ENCODE measurements around the gene KCTD2. TPM values are rescaled to one million over a fixed set of nuclear protein-coding genes. Genes with fewer than 3 reads are reported as not detected.

KCTD2 gene
- polyA plus RNA-seq, 2 of the 4 experiments (the other 2 are of a cell fraction): 18.8 to 31.3 TPM

GRCh38 chr17:75077072-75077495, 30.1 kb downstream of the KCTD2 start:
- Histone ChIP-seq H3K4me1 (peaks cover 37% of the 10 kb centered on the region), H3K4me2 (no peak overlapping the region), H3K4me3 (no peak overlapping the region), H3K9me3 (no peaks in the 10 kb centered on the region), H3K27ac (peak overlapping the region in 1 of 2 experiments; percentile 86; a peak in 3 of 6 replicates)
- ChIA-PET CTCF (interaction anchor here (1.7 to 81.8 kb wide), 3 partner anchors 11 to 44 kb away, joined by 4 to 3429 read pairs (median 298); partner anchors contain the start of genes ARMC7, NT5C and SLC16A5), POLR2A (interaction anchor here (4.8 kb wide), 1 partner anchor 11 kb away, joined by 21 read pairs; the partner anchor contains the start of gene SLC16A5)
- 94% methylated on average over 30 of the region's 30 CpGs for WGBS (ENCODE audit: missing lambda C conversion rate)
- no peak for ATAC-seq
- TF ChIP-seq EHF (CRISPR knock-in tag; IDR thresholded peaks at IDR 0.05): no peak
- no peak for TF ChIP-seq FOSB (CRISPR knock-in tag; IDR thresholded peaks at IDR 0.05)
- no peak for TF ChIP-seq HOXB5 (CRISPR knock-in tag; IDR thresholded peaks at IDR 0.05)
- no peak for TF ChIP-seq REST (IDR thresholded peaks at IDR 0.05)
- TF ChIP-seq, protein P1, sequence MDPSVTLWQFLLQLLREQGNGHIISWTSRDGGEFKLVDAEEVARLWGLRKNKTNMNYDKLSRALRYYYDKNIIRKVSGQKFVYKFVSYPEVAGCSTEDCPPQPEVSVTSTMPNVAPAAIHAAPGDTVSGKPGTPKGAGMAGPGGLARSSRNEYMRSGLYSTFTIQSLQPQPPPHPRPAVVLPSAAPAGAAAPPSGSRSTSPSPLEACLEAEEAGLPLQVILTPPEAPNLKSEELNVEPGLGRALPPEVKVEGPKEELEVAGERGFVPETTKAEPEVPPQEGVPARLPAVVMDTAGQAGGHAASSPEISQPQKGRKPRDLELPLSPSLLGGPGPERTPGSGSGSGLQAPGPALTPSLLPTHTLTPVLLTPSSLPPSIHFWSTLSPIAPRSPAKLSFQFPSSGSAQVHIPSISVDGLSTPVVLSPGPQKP (IDR thresholded peaks at IDR 0.05; ENCODE audit: low read depth, low read length): no peak
- TF ChIP-seq PBX3 (IDR thresholded peaks at IDR 0.05): no peak
- no peak for TF ChIP-seq MAFK (IDR thresholded peaks at IDR 0.05; ENCODE audit: partially characterized antibody)
- no peak for TF ChIP-seq ZFP36 (IDR thresholded peaks at IDR 0.05; ENCODE audit: borderline replicate concordance, partially characterized antibody)
- no peak for TF ChIP-seq CEBPB (IDR thresholded peaks at IDR 0.05)
- TF ChIP-seq, protein P2, sequence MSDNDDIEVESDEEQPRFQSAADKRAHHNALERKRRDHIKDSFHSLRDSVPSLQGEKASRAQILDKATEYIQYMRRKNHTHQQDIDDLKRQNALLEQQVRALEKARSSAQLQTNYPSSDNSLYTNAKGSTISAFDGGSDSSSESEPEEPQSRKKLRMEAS (IDR thresholded peaks at IDR 0.05): no peak
- TF ChIP-seq GATA3 (IDR thresholded peaks at IDR 0.05; ENCODE audit: borderline replicate concordance): no peak
- TF ChIP-seq PHF8 (IDR thresholded peaks at IDR 0.05; ENCODE audit: borderline replicate concordance, low read depth): no peak
- TF ChIP-seq HDAC2 (IDR thresholded peaks at IDR 0.05): no peak
- TF ChIP-seq, protein P3, sequence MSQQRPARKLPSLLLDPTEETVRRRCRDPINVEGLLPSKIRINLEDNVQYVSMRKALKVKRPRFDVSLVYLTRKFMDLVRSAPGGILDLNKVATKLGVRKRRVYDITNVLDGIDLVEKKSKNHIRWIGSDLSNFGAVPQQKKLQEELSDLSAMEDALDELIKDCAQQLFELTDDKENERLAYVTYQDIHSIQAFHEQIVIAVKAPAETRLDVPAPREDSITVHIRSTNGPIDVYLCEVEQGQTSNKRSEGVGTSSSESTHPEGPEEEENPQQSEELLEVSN (IDR thresholded peaks at IDR 0.05; ENCODE audit: borderline replicate concordance, low read depth): no peak
- no peak for TF ChIP-seq NR3C1 (IDR thresholded peaks at IDR 0.05)
- no peak for DNase-seq (ENCODE audit: low read depth in 1 of 2, low spot score in 1 of 2)
- no peak for FAIRE-seq

DNA sequence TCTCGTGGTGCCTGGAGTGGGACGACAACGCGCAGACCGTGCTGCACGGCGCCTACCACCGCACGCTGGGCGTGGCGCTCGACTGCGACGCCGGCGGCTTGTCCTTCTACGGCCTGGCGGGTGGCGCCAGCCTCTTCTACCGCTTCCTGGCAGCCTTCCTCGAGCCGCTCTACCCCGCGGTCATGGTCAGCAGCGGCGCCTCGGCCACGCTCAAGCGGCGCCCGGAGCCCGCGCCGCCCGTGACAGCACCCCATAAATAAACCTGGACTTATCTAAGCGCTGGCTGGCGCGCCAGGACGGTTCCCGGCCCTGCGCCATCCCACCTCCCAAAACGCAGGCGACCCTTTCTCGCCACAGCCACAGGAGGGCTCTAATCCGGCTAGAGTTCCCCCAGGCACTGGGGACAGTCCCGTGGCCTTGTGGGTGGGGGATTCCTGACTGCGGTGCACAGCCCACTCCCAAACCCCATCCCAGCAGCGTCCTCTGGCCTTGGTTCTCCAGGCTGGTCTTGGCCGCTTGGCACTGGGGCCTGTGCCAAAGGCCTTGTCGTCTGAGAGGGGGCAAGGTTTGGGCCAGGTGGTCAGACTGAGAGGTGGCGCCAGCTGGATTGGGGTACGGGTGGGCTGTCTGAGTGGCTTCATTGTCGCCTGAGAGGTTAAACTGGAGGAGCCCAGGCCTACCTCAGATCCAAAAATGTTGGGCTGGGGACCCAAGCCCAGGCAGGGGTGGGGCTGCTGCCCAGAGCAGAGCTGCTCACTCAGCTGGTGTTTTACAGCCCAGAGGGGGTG, 30.7 kb downstream of the KCTD2 start:
- 95% methylated on average over 53 of the region's 53 CpGs for WGBS (ENCODE audit: missing lambda C conversion rate)
- Histone ChIP-seq H3K9me3 (no peaks in the 10 kb centered on the region), H3K4me2 (peak overlapping the region; percentile 75), H3K27ac (peak overlapping the region; percentile 78 to 86), H3K4me3 (no peak overlapping the region), H3K4me1 (peaks cover 40% of the 10 kb centered on the region)
- ChIA-PET CTCF (interaction anchor here (1.6 to 81.8 kb wide), 5 partner anchors 7 to 44 kb away, joined by 4 to 3429 read pairs (median 25); partner anchors contain the start of genes ARMC7, NT5C and SLC16A5), POLR2A (interaction anchor here (1.6 kb wide), 1 partner anchor 10 kb away, joined by 18 read pairs; the partner anchor contains the start of gene SLC16A5)
- TF ChIP-seq NR3C1 (IDR thresholded peaks at IDR 0.05) (no peak), JUN (IDR thresholded peaks at IDR 0.05) (no peak), NFE2L2 (conservative IDR thresholded peaks at IDR 0.05; ENCODE audit: low read length) (no peak), ZFP36 (IDR thresholded peaks at IDR 0.05; ENCODE audit: borderline replicate concordance, partially characterized antibody) (no peak), SREBF2 (IDR thresholded peaks at IDR 0.05) (no peak), TFCP2L1 (CRISPR knock-in tag; IDR thresholded peaks at IDR 0.05) (no peak), PHF8 (IDR thresholded peaks at IDR 0.05; ENCODE audit: borderline replicate concordance, low read depth) (no peak), BHLHE40 (IDR thresholded peaks at IDR 0.05; ENCODE audit: low read depth, low read length) (no peak), RAD21 (conservative IDR thresholded peaks at IDR 0.05 in 1 of 2, IDR thresholded peaks at IDR 0.05 in 1 of 2) (no peak), FOSL2 (IDR thresholded peaks at IDR 0.05) (no peak), FOSL2 (CRISPR knock-in tag; IDR thresholded peaks at IDR 0.05) (no peak)
- FAIRE-seq (no peak), ATAC-seq (no peak), DNase-seq (ENCODE audit: low read depth in 1 of 2, low spot score in 1 of 2) (no peak)
